HEK293 (cell line): ENCODE measurements around the gene RND1.

ENCODE experiments used
- ATF2 ChIP-seq: fragments of 450-650 bp; formaldehyde crosslinking; IDR thresholded peaks from 2 replicates; pipeline ENCODE4 v1.5.1; 2016; ENCODE audit warnings: missing biosample characterization, missing genetic modification characterization, low read depth
- CTCF ChIP-seq: fragments of 450-650 bp; formaldehyde crosslinking; IDR thresholded peaks from 2 replicates; pipeline ENCODE4 v1.5.1; 2016; ENCODE audit warnings: missing biosample characterization, missing genetic modification characterization
- KLF10 ChIP-seq: fragments of 450-650 bp; IDR thresholded peaks from 2 replicates; pipeline ENCODE4 v1.5.1; 2018; ENCODE audit warnings: missing biosample characterization, mild to moderate bottlenecking, missing genetic modification characterization
- MZF1 ChIP-seq: fragments of 450-650 bp; formaldehyde crosslinking; IDR thresholded peaks from 2 replicates; pipeline ENCODE4 v1.5.1; 2017; ENCODE audit warnings: missing biosample characterization, missing genetic modification characterization, borderline replicate concordance
- ZNF248 ChIP-seq: fragments of 450-650 bp; formaldehyde crosslinking; IDR thresholded peaks from 2 replicates; pipeline ENCODE4 v1.5.1; 2017; ENCODE audit warnings: missing biosample characterization, missing genetic modification characterization
- ZNF341 ChIP-seq: fragments of 450-650 bp; formaldehyde crosslinking; IDR thresholded peaks from 2 replicates; pipeline ENCODE4; 2016; ENCODE audit warnings: low read depth, missing biosample characterization, missing genetic modification characterization
- ZNF513 ChIP-seq: fragments of 450-650 bp; IDR thresholded peaks from 2 replicates; pipeline ENCODE4 v1.5.1; 2018; ENCODE audit warnings: missing biosample characterization, missing genetic modification characterization
- ZNF639 ChIP-seq: fragments of 450-650 bp; formaldehyde crosslinking; IDR thresholded peaks from 2 replicates; pipeline ENCODE4 v1.5.1; 2016; ENCODE audit warnings: missing biosample characterization, missing genetic modification characterization
- ZNF645 ChIP-seq: fragments of 450-650 bp; formaldehyde crosslinking; IDR thresholded peaks from 2 replicates; pipeline ENCODE4; 2016; ENCODE audit warnings: missing biosample characterization, missing genetic modification characterization
- ZSCAN18 ChIP-seq: fragments of 450-650 bp; formaldehyde crosslinking; IDR thresholded peaks from 2 replicates; pipeline ENCODE4 v1.5.1; 2016; ENCODE audit warnings: missing biosample characterization, missing genetic modification characterization

GRCh38 chr12:48903982-48904411 lies 38.3 kb upstream of the RND1 start:
- TF ChIP-seq CTCF (tag by site-specific recombination) (no peak), KLF10 (tag by site-specific recombination) (peak; percentile 17; the same call in 1 of the 2 replicates), ZNF639 (tag by site-specific recombination) (no peak), MZF1 (tag by site-specific recombination) (peak; percentile 42; the same call in 1 of the 2 replicates), ZNF341 (tag by site-specific recombination) (peak; percentile 35), ZNF645 (tag by site-specific recombination) (no peak), ZNF248 (no peak), ATF2 (tag by site-specific recombination) (no peak), ZNF513 (tag by site-specific recombination) (no peak), ZSCAN18 (no peak)
